B cell (primary cell): ENCODE results near the gene ADGRV1.

Source experiments
- CTCF ChIP-seq: fragments of 200-600 bp; IDR thresholded peaks from one replicate; pipeline ENCODE4 v1.8.0; 2022; ENCODE audit warnings: antibody characterized with exemption, mild to moderate bottlenecking
- EZH2 ChIP-seq: IDR thresholded peaks from 2 replicates; pipeline ENCODE4 v1.6.1; 2012; ENCODE audit warnings: borderline replicate concordance, low read depth, mild to moderate bottlenecking, moderate library complexity, low read length; ENCODE audit not compliant: insufficient read depth, poor library complexity, severe bottlenecking

- TF ChIP-seq CTCF: no peak
- no peak for TF ChIP-seq EZH2
These were observed 317.8 kb downstream of the ADGRV1 start for GRCh38 chr5:90876366-90876765.
